CD14-positive monocyte (primary cell): ENCODE measurements around the gene EXOC8. TPM values are rescaled to one million over a fixed set of nuclear protein-coding genes. Genes with fewer than 3 reads are reported as not detected.

Source experiments
- DNase-seq, 3 donors: peaks; one replicate each; pipeline ENCODE4 v3.0.0-alpha.2; 2011 to 2022
- H2AFZ ChIP-seq: 2 replicates; pipeline ENCODE4 v1.6.0; 2012; ENCODE audit warnings: mild to moderate bottlenecking, low read depth, low read length, inconsistent platforms; ENCODE audit not compliant: insufficient read depth, poor library complexity, severe bottlenecking
- H3K27ac ChIP-seq, 2 donors: 1 replicate in 1 of 2; 2 replicates in 1 of 2; pipeline ENCODE4 v1.5.1; 2012 to 2013; ENCODE audit warnings: low read length in 2 of 2, control low read depth in 1 of 2, inconsistent platforms in 1 of 2, low read depth in 1 of 2, mild to moderate bottlenecking in 1 of 2
- H3K27me3 ChIP-seq, 2 donors: one replicate each; pipeline versions ENCODE4 v1.6.0 to v1.6.1; 2011 to 2013; ENCODE audit warnings: low read length in 2 of 2; ENCODE audit not compliant: control insufficient read depth in 2 of 2, insufficient read depth in 2 of 2
- H3K36me3 ChIP-seq, 2 donors: replicated peaks in 1 of 2; 1 replicate in 1 of 2; 2 replicates in 1 of 2; pipeline versions ENCODE4 v1.5.1 to v1.6.1; 2012 to 2013; ENCODE audit warnings: low read length in 2 of 2, control low read depth in 1 of 2, inconsistent platforms in 1 of 2, mild to moderate bottlenecking in 1 of 2; ENCODE audit not compliant: insufficient read depth in 2 of 2, control insufficient read depth in 1 of 2
- H3K4me1 ChIP-seq, 2 donors: 1 replicate in 1 of 2; 2 replicates in 1 of 2; pipeline versions ENCODE4 v1.5.1 to v1.6.1; 2012 to 2013; ENCODE audit warnings: low read length in 2 of 2, control low read depth in 1 of 2, inconsistent platforms in 1 of 2, mild to moderate bottlenecking in 1 of 2, moderate library complexity in 1 of 2; ENCODE audit not compliant: insufficient read depth in 2 of 2, control insufficient read depth in 1 of 2
- H3K4me2 ChIP-seq: replicated peaks from 2 replicates; pipeline ENCODE3; 2012; ENCODE audit warnings: low read length, moderate library complexity, mild to moderate bottlenecking; ENCODE audit not compliant: poor library complexity, severe bottlenecking; ENCODE audit errors: extremely low read depth
- H3K4me3 ChIP-seq, 3 experiments: fragments of 200-600 bp in 1 of 3; sonication (generic) in 1 of 3; replicated peaks in 1 of 3; 1 replicate in 2 of 3; 2 replicates in 1 of 3; pipeline ENCODE4 v1.5.1; 2011 to 2013; ENCODE audit warnings: low read length in 3 of 3, mild to moderate bottlenecking in 3 of 3, control low read depth in 2 of 3, low read depth in 2 of 3, inconsistent platforms in 1 of 3, moderate library complexity in 1 of 3
- H3K79me2 ChIP-seq: 2 replicates; pipeline ENCODE4 v1.6.0; 2012; ENCODE audit warnings: mild to moderate bottlenecking, control low read depth, inconsistent platforms, low read length, moderate library complexity; ENCODE audit not compliant: insufficient read depth
- H3K9ac ChIP-seq: 2 replicates; pipeline ENCODE4 v1.6.0; 2017; ENCODE audit warnings: low read length, mild to moderate bottlenecking; ENCODE audit not compliant: insufficient read depth, poor library complexity, severe bottlenecking
- H3K9me3 ChIP-seq, 2 donors: replicated peaks in 1 of 2; 1 replicate in 1 of 2; 2 replicates in 1 of 2; pipeline versions ENCODE4 v1.5.1 to v1.6.1; 2012 to 2013; ENCODE audit warnings: low read length in 2 of 2, control low read depth in 1 of 2; ENCODE audit not compliant: control insufficient read depth in 1 of 2, insufficient read depth in 1 of 2
- H4K20me1 ChIP-seq: 2 replicates; pipeline ENCODE4 v1.6.0; 2012; ENCODE audit warnings: mild to moderate bottlenecking, low read length, control low read depth, moderate library complexity; ENCODE audit not compliant: insufficient read depth
- H3K27ac Mint-ChIP-seq, 7 donors: one replicate each; pipeline ENCODE4 v1.8.0; 2020; ENCODE audit warnings: mild to moderate bottlenecking in 7 of 7, mixed read lengths in 7 of 7, moderate library complexity in 6 of 7, inconsistent platforms in 2 of 7
- H3K27me3 Mint-ChIP-seq, 3 donors: one replicate each; pipeline ENCODE4 v1.8.0; 2021 to 2022; ENCODE audit warnings: low read depth in 3 of 3, mild to moderate bottlenecking in 3 of 3, mixed read lengths in 3 of 3, moderate library complexity in 3 of 3, inconsistent platforms in 1 of 3
- H3K36me3 Mint-ChIP-seq, 2 donors: one replicate each; pipeline ENCODE4 v1.8.0; 2020; ENCODE audit warnings: mixed read lengths in 2 of 2, inconsistent platforms in 1 of 2, mild to moderate bottlenecking in 1 of 2
- H3K4me1 Mint-ChIP-seq: one replicate; pipeline ENCODE4 v1.8.0; 2020; ENCODE audit warnings: mild to moderate bottlenecking, mixed read lengths
- H3K4me3 Mint-ChIP-seq, 2 donors: one replicate each; pipeline ENCODE4 v1.8.0; 2020; ENCODE audit warnings: mild to moderate bottlenecking in 2 of 2, mixed read lengths in 2 of 2, moderate library complexity in 1 of 2
- H3K9me3 Mint-ChIP-seq, 7 donors: one replicate each; pipeline ENCODE4 v1.8.0; 2020 to 2022; ENCODE audit warnings: mixed read lengths in 7 of 7, mild to moderate bottlenecking in 6 of 7, moderate library complexity in 6 of 7, inconsistent platforms in 2 of 7
- WGBS: methylation state at CpG from one replicate; pipeline ENCODE4 v1.1.5; 2013; ENCODE audit warnings: missing lambda C conversion rate; ENCODE audit not compliant: insufficient coverage; 5-methylcytosine and 5-hydroxymethylcytosine counted together
- intact Hi-C, 2 donors: fragments of 100-400 bp; cut with micrococcal nuclease; formaldehyde crosslinking; loops; one replicate each; pipeline versions ENCODE4 v1.15.0 to v1.15.1; 2023
- polyA plus RNA-seq, 3 donors: library from polyadenylated mRNA; depleted of rRNA in 1 of 3; unstranded in 2 of 3; stranded (reverse) in 1 of 3; fragments of 300-500 nt in 2 of 3; fragments of >200 nt in 1 of 3; fragmentation: Illumina TruSeq in 2 of 3; gene quantifications; 1 replicate in 2 of 3; 2 replicates in 1 of 3; pipeline ENCODE4 v1.2.3, GENCODE V29; 2012 to 2021
- TF ChIP-seq, protein P1 (sequence below): fragments of 200-600 bp; IDR thresholded peaks from one replicate; pipeline ENCODE4 v1.8.0; 2022; ENCODE audit warnings: antibody characterized with exemption, mild to moderate bottlenecking

The EXOC8 gene
- polyA plus RNA-seq, 3 donors: 2.8 to 7.8 (median 3.1) TPM

DNA sequence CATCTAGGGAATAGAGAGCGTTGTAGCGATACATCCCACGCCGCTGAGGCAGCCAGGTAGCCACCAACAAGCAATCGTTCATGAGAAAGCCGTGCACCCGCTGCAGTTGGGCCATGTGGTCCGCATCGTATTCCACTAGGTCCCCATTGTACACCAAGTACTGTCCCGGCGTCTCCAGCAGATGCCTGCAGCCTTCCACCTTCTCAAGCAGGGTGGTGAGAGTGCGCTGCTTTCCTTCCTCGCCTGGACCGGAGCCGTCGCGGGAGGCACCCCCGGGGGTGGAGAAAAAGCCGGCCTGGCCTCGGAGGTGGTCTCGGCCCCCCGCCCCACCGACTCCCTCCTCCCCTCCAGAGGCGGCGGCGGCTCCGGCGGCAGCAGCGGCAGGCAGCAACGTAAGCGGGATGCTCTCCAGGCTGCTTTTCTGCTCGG is 595 bp downstream of the EXOC8 start:
- Mint-ChIP-seq H3K27me3 (no peaks in the 10 kb centered on the region), H3K4me3 (peak overlapping the region; percentile 99 to 100), H3K4me1 (peaks cover 62% of the 10 kb centered on the region), H3K27ac (peak overlapping the region; percentile 98 to 99 (median 99)), H3K9me3 (no peaks in the 10 kb centered on the region), H3K36me3 (peaks cover 14 to 38% of the 10 kb centered on the region in 2 donors)
- TF ChIP-seq, protein P1, sequence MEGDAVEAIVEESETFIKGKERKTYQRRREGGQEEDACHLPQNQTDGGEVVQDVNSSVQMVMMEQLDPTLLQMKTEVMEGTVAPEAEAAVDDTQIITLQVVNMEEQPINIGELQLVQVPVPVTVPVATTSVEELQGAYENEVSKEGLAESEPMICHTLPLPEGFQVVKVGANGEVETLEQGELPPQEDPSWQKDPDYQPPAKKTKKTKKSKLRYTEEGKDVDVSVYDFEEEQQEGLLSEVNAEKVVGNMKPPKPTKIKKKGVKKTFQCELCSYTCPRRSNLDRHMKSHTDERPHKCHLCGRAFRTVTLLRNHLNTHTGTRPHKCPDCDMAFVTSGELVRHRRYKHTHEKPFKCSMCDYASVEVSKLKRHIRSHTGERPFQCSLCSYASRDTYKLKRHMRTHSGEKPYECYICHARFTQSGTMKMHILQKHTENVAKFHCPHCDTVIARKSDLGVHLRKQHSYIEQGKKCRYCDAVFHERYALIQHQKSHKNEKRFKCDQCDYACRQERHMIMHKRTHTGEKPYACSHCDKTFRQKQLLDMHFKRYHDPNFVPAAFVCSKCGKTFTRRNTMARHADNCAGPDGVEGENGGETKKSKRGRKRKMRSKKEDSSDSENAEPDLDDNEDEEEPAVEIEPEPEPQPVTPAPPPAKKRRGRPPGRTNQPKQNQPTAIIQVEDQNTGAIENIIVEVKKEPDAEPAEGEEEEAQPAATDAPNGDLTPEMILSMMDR: no peak
- peak in 2 of 3 donors; percentile 6 to 23 for DNase-seq
- peak overlapping the region; percentile 95 for H3K9ac ChIP-seq
- H3K79me2 ChIP-seq: peaks cover 91% of the 10 kb centered on the region
- peaks cover 5 to 15% of the 10 kb centered on the region in 2 donors for H3K36me3 ChIP-seq
- peak overlapping the region; percentile 88 to 92 (median 92) for H3K4me3 ChIP-seq
- H3K4me1 ChIP-seq: peaks cover 47 to 59% of the 10 kb centered on the region in 2 donors
- H4K20me1 ChIP-seq: peaks cover 58% of the 10 kb centered on the region
- H3K27ac ChIP-seq: peak overlapping the region; percentile 99
- 3% methylated on average over 25 of the region's 32 CpGs for WGBS
- no peaks in the 10 kb centered on the region for H3K27me3 ChIP-seq
- H3K4me2 ChIP-seq: peak overlapping the region; percentile 93
- intact Hi-C loops: loop anchor here (5.0 to 10.0 kb wide), 5 partner anchors 85 to 692 kb away; partner anchors contain the start of genes ARV1 (in 1 of the 2), COG2 (in 1 of the 2), EGLN1 (in 1 of the 2) and GNPAT (in 1 of the 2)
- H2AFZ ChIP-seq: peak overlapping the region; percentile 96
- H3K9me3 ChIP-seq: no peaks in the 10 kb centered on the region

DNA sequence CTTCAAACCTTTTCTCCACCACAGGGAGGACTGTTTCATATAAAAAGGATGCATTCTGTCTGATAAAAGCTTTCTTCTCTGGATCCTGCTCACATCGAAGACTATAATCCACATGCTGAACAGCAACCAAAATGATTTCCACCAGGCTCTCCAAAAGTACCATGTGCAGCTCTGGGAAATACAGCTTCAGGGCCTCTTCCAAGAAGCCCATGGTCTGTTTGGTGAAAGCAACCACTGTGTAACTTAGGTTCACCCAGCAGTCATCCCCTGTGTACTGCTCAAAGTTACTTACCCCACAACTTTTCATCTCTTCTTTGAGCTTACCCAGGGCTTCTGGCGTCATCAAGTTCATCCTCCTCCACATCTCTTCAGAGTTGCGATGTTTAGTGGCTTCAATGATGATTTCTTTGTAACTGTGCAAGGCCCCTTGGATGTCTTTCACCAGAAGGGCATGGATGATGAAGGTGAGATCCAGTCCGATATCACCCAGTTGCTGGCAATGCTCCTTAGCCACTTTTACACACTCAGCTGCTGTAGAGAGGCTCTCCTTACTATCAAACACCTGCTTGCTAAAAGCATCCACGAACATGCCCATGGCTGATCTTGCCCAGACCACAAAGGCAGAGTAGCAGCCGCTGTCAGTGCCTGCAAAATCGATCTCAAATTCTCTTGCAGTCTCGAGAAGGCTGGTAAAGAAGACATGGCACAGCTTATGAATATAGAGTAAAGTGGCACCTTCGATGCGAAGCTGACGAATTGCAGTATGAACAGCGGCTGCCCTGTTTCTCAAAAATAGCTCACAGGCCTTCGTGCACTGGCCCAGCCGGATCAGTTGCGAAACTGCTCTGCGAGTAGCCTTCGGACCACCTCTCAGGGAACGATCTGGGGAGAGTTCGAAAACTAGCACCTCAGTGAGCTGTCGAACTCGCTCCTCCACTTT is 1.7 kb downstream of the EXOC8 start:
- H3K79me2 ChIP-seq: peaks cover 92% of the 10 kb centered on the region
- Mint-ChIP-seq H3K4me1 (peaks cover 62% of the 10 kb centered on the region), H3K9me3 (no peaks in the 10 kb centered on the region), H3K27ac (peak overlapping the region in 6 of 7 donors; percentile 33 to 87 (median 74)), H3K27me3 (no peaks in the 10 kb centered on the region), H3K36me3 (peaks cover 11 to 41% of the 10 kb centered on the region in 2 donors), H3K4me3 (peak overlapping the region; percentile 99 to 100)
- H3K36me3 ChIP-seq: peaks cover 9 to 14% of the 10 kb centered on the region in 2 donors
- TF ChIP-seq, protein P1: no peak
- intact Hi-C loops: loop anchor here (5.0 to 10.0 kb wide), 5 partner anchors 86 to 691 kb away; partner anchors contain the start of genes ARV1 (in 1 of the 2), COG2 (in 1 of the 2), EGLN1 (in 1 of the 2) and GNPAT (in 1 of the 2)
- DNase-seq: no peak
- no peaks in the 10 kb centered on the region for H3K27me3 ChIP-seq
- H3K9me3 ChIP-seq: no peaks in the 10 kb centered on the region
- H3K4me3 ChIP-seq: peak overlapping the region; percentile 88 to 92 (median 92)
- peak overlapping the region; percentile 95 for H3K9ac ChIP-seq
- 70% methylated on average over 13 of the region's 21 CpGs for WGBS
- H3K4me2 ChIP-seq: peak overlapping the region; percentile 93
- peak overlapping the region in 1 of 2 donors; percentile 99 for H3K27ac ChIP-seq
- H4K20me1 ChIP-seq: peaks cover 69% of the 10 kb centered on the region
- no peak overlapping the region for H2AFZ ChIP-seq
- H3K4me1 ChIP-seq: peaks cover 47 to 59% of the 10 kb centered on the region in 2 donors
